Measurements from ENCODE around the gene CELSR1. TPM values are rescaled to one million over a fixed set of nuclear protein-coding genes. Genes with fewer than 3 reads are reported as not detected.
A peak's percentile ranks its signal among the peaks of the same experiment; 100 is the strongest.

Gene CELSR1
- total and polyA plus RNA-seq, 7 donors = 0.09 to 0.39 (median 0.18) TPM

DNA sequence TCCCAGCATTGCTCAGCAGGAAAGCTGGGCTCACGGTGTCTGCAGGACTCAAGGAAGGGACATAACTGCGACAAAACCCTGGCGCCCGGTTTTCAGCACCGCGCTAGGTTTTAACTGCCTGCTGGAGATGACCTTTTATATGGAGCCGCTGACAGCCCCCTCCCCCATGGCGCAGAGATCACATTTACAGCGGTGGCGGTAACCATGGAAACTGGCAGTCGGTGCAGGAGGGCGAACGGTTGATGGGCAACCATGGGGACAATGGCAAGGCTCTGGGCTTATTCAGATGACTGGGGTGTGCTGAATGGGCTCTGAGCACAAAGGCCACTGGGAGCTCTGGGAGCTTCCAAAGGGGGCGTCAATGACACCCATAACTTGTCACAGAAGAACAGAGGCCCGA is 37.2 kb downstream of the CELSR1 start:
- TF ChIP-seq, protein P1, sequence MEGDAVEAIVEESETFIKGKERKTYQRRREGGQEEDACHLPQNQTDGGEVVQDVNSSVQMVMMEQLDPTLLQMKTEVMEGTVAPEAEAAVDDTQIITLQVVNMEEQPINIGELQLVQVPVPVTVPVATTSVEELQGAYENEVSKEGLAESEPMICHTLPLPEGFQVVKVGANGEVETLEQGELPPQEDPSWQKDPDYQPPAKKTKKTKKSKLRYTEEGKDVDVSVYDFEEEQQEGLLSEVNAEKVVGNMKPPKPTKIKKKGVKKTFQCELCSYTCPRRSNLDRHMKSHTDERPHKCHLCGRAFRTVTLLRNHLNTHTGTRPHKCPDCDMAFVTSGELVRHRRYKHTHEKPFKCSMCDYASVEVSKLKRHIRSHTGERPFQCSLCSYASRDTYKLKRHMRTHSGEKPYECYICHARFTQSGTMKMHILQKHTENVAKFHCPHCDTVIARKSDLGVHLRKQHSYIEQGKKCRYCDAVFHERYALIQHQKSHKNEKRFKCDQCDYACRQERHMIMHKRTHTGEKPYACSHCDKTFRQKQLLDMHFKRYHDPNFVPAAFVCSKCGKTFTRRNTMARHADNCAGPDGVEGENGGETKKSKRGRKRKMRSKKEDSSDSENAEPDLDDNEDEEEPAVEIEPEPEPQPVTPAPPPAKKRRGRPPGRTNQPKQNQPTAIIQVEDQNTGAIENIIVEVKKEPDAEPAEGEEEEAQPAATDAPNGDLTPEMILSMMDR (IDR thresholded peaks at IDR 0.05) = no peak
- Histone ChIP-seq H3K36me3 (ENCODE audit: insufficient read depth in 1 of 2, low read depth in 1 of 2) (no peaks in the 10 kb centered on the region), H3K9me3 (no peaks in the 10 kb centered on the region), H3K27ac (no peak overlapping the region), H3K4me1 (no peaks in the 10 kb centered on the region), H3K4me3 (no peak overlapping the region), H3K27me3 (ENCODE audit: insufficient read depth in 3 of 3, low read length in 2 of 3) (peaks cover 2 to 43% (median 5%) of the 10 kb centered on the region in 3 donors)
- ATAC-seq (no peak), DNase-seq (peak in 1 of 2 donors; percentile 28)
- WGBS, 3 donors = 22 to 29% (median 26%) methylated on average over 15 of the region's 15 CpGs
- intact Hi-C loops (cut with DNase I) = no loop called here

DNA sequence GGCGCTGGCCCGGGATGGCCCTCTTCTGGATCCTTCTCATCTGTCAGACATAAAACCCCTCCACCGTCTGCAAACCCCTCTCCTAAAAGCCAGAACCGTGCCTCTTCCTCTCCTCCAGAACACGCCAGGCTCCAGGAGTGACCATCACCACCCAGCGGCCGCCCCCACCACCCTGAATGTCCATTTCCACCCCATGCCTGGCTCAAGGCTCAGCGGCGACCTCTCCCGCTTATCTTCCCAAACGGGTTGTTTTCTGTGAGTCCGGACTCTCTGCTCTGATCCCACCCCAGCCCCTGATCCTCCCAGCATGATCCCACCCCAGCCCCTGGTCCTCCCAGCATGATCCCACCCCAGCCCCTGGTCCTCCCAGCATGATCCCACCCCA is 37.6 kb downstream of the CELSR1 start:
- WGBS, 3 donors = 17 to 32% (median 24%) methylated on average over 12 of the region's 12 CpGs

GRCh38 chr22:46491946-46492345 is 45.5 kb downstream of the CELSR1 start:
- Histone ChIP-seq H3K27me3 (ENCODE audit: insufficient read depth in 3 of 3, low read length in 2 of 3) (peaks cover 0 to 15% (median 7%) of the 10 kb centered on the region in 3 donors), H3K4me3 (no peak overlapping the region), H3K27ac (no peak overlapping the region), H3K4me1 (no peaks in the 10 kb centered on the region), H3K36me3 (ENCODE audit: insufficient read depth in 1 of 2, low read depth in 1 of 2) (no peaks in the 10 kb centered on the region), H3K9me3 (no peaks in the 10 kb centered on the region)
- DNase-seq (no peak), ATAC-seq (no peak)
- WGBS, 3 donors = 35 to 41% (median 40%) methylated on average over 11 of the region's 11 CpGs
- TF ChIP-seq, protein P1 (IDR thresholded peaks at IDR 0.05) = no peak
- intact Hi-C loops (cut with DNase I) = no loop called here

More for the DNA sequence above, 37.6 kb downstream of the CELSR1 start:
- Histone ChIP-seq H3K4me3 (no peak overlapping the region), H3K27me3 (ENCODE audit: insufficient read depth in 3 of 3, low read length in 2 of 3) (peaks cover 2 to 43% (median 5%) of the 10 kb centered on the region in 3 donors), H3K27ac (no peak overlapping the region), H3K9me3 (no peaks in the 10 kb centered on the region), H3K36me3 (ENCODE audit: insufficient read depth in 1 of 2, low read depth in 1 of 2) (no peaks in the 10 kb centered on the region), H3K4me1 (no peaks in the 10 kb centered on the region)
- TF ChIP-seq, protein P1 (IDR thresholded peaks at IDR 0.05) = no peak
- DNase-seq = no peak
- ATAC-seq = no peak
- intact Hi-C loops (cut with DNase I) = no loop called here

- Histone ChIP-seq H3K27me3 (ENCODE audit: insufficient read depth in 3 of 3, low read length in 2 of 3) (peaks cover 0 to 15% (median 7%) of the 10 kb centered on the region in 3 donors), H3K4me3 (no peak overlapping the region), H3K4me1 (no peaks in the 10 kb centered on the region), H3K27ac (no peak overlapping the region), H3K36me3 (ENCODE audit: insufficient read depth in 1 of 2, low read depth in 1 of 2) (no peaks in the 10 kb centered on the region), H3K9me3 (no peaks in the 10 kb centered on the region)
- ATAC-seq (no peak), DNase-seq (no peak)
- TF ChIP-seq, protein P1 (IDR thresholded peaks at IDR 0.05) = no peak
- WGBS, 3 donors = 67 to 76% (median 70%) methylated on average over 11 of the region's 11 CpGs
- intact Hi-C loops (cut with DNase I) = no loop called here
Observed at GRCh38 chr22:46490538-46490937, 46.9 kb downstream of the CELSR1 start.
